Epithelial cell of prostate (primary cell): ENCODE results near the gene UCP2.
A peak's percentile ranks its signal among the peaks of the same experiment; 100 is the strongest.

Source experiments
- DNase-seq: peaks from one replicate; pipeline ENCODE4 v3.0.0-alpha.2; 2011; ENCODE audit warnings: low read depth, low spot score
- H3K27ac ChIP-seq: fragments of 450-650 bp; 2 replicates; pipeline ENCODE4 v1.5.1; 2017; ENCODE audit warnings: mild to moderate bottlenecking

Gene UCP2

DNA sequence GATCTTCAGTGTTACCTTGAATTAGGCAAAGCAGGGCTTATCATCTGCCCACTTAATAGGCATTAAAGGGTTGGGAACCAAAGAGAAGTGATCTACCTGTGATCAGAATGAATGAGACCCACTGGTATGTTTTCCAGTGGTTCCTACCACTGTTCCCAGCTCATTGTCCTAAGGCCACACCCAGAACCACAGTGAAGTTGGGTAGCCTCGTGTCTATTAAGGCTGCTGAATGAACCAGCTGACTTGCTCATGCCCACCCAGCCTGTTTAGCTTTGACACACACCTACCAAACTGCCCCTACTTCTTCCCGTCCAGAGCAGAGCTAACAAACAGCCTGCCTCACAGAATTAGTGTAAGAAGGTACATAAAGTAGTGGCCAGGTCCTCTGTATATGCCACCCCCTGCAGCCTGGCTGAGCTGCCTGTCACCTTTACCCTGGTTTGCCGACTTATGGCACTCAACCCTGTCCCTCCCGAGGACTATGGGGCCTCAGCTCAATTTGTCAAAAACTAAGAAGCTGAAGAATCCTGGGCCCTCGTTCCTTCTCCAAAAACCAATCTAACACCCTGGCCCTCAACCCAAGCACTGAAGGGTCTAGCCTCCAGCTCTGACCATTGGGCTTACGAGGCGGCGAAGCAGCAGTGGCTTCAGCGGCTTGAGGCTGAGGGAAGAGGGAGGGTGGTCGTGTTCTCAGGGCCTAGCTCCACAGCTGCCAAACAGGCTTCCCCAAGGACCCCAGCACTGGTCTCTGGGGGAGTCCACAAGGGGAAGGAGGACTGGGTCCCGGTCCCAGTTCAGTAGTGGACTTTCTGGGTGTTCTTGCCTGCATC lies 9.8 kb downstream of the UCP2 start:
- H3K27ac ChIP-seq = no peak overlapping the region
- DNase-seq = no peak

GRCh38 chr11:73972187-73972586 lies 10.5 kb downstream of the UCP2 start:
- H3K27ac ChIP-seq = no peak overlapping the region
- no peak for DNase-seq

- no peak overlapping the region for H3K27ac ChIP-seq
- no peak for DNase-seq
Observed at GRCh38 chr11:73971175-73971719, 11.4 kb downstream of the UCP2 start.

- H3K27ac ChIP-seq = no peak overlapping the region
Observed at GRCh38 chr11:73969991-73970800, 12.4 kb downstream of the UCP2 start.

GRCh38 chr11:73969091-73969490 lies 13.6 kb downstream of the UCP2 start:
- no peak for DNase-seq
- no peak overlapping the region for H3K27ac ChIP-seq

More at GRCh38 chr11:73969991-73970800, 12.4 kb downstream of the UCP2 start:
- DNase-seq = no peak

DNA sequence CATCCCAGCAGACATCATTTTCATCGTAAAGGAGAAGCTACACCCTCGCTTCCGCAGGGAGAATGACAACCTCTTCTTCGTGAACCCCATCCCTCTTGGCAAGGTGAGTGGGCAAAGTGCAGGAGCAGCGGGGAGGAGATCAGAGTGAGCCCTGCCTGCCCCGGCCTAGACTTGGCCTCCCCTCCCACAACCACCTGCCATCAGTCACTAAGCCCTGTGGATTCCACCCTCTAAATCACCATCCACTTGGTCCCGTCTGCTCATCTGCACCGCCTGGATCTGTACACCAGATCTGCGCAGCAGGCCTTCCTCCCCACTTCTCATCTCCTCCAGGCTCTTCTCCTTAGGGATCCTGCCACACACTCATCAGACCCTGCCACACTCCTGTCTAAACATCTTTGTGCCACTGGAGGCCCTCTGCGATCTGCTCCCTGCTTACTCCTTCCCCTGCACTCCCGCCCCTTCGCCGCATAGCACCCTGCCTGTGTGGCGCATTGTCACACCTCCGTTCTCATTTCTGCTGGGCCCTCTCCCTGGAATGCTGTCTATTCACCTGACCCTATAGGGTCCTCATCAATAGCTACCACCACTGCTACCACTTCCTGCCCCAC lies 14.2 kb downstream of the UCP2 start:
- H3K27ac ChIP-seq = no peak overlapping the region
- DNase-seq = no peak

DNA sequence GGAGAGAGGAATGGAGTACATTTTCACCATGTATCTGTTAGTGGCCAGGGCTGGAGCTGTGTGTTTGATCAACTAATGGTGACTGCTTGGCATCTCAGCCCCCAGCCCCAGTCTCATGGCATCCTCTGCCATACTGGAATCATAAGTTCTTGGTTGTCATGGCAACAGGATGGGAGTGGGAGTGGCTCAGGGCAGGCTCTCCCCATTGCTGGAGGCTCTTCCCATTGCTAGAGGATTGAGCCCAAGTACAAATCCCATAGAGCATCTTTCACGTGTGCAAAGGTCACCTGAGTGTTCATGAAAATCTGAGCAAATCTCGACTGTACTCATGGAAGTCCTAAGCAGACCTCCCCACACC lies 16.9 kb downstream of the UCP2 start:
- H3K27ac ChIP-seq = no peak overlapping the region
- no peak for DNase-seq

GRCh38 chr11:73965076-73965763 lies 17.4 kb downstream of the UCP2 start:
- no peak for DNase-seq
- no peak overlapping the region for H3K27ac ChIP-seq

GRCh38 chr11:73963861-73964260 lies 18.8 kb downstream of the UCP2 start:
- DNase-seq = no peak
- no peak overlapping the region for H3K27ac ChIP-seq

- no peak overlapping the region for H3K27ac ChIP-seq
- no peak for DNase-seq
Observed at GRCh38 chr11:73962101-73962705, 20.4 kb downstream of the UCP2 start.

DNA sequence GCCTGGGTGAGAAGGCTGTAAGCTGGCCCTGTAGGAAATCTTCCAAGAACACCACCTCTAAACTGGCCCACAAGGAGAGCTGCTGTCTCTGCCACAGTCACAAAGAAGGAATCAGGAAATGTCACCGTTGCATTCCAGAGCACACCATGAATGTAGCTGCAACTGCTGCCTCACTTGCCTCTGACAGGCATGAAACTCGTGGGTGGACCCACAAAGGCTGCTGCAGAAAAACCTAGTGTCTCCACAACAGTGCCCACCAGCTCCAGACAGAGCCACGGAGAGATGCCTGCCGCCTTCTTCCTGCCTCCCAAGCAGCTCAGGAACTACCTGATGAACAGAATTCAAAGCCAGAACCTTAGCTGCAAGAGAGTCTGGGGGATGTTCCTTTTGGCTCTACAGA lies 21.3 kb downstream of the UCP2 start:
- DNase-seq = no peak
- peak overlapping the region; percentile 17 for H3K27ac ChIP-seq

DNA sequence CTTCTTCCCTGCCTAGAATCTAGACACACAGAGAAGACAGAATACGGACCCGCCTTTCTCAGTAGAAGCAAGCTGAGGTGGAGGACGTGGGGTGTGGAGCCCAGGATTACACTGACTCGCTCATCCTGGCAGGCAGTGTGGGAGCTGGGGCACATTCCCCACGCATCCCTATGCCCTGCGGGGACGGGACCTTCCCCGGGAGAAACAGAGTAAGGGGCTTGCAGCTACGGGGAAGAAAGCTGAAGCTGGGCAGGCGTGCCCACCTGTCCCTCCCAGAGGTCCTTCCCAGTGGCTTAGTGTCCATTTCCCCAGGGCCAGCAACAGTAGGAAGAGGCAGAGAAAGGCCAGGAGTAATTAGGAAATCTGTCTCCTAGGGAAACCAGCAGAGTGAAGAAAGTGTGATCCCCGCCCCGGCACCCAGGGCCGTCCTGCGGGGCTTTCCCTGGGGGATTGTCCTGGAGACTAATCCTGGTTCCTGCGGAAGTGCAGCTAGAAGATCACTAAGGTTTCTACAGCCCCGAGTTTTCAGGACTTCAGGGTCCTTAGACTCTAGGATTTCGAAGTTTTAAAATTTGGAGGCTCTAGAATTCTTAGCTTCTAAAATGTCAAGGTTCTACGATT lies 24.0 kb downstream of the UCP2 start:
- DNase-seq = no peak
- H3K27ac ChIP-seq = no peak overlapping the region

DNA sequence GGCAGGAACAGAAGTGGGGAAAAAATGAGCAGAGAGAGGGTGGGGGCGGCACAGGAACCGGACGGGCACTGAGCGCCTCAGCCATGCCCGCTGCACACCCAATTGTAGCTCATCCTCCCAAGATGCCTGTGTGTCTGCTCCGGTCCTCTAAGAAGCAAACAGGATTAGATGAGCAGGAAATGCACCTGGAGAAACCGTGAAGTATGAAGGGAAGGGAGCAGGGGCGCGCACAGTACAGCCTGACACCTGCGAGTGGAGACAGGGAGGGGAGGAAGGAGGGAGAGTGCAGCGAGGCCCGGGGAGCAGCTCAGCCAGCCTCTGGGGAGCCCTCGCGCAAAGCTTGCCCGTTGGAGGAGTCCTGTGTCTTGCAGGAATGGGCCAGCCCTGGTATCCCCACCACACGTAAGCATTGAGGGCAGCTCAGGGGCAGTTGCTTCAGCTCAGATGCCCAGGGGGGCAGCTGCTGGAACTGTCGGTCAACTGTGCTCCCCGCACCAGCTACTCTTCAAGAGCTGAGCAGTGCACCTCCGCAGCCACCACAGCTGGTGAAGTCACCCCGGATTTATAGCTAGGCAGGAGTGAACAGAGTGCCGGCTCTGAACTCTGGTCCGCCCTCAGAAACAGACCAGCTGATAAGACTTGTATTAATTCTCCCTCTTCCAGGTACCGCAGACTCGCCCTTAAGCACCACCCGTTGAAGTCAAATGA lies 24.8 kb downstream of the UCP2 start:
- H3K27ac ChIP-seq = no peak overlapping the region
- DNase-seq = no peak

- DNase-seq = no peak
- no peak overlapping the region for H3K27ac ChIP-seq
Observed at GRCh38 chr11:73956876-73957653, 25.6 kb downstream of the UCP2 start.

- no peak for DNase-seq
- H3K27ac ChIP-seq = peak overlapping the region; percentile 79
Observed at GRCh38 chr11:73951797-73952196, 30.8 kb downstream of the UCP2 start.

DNA sequence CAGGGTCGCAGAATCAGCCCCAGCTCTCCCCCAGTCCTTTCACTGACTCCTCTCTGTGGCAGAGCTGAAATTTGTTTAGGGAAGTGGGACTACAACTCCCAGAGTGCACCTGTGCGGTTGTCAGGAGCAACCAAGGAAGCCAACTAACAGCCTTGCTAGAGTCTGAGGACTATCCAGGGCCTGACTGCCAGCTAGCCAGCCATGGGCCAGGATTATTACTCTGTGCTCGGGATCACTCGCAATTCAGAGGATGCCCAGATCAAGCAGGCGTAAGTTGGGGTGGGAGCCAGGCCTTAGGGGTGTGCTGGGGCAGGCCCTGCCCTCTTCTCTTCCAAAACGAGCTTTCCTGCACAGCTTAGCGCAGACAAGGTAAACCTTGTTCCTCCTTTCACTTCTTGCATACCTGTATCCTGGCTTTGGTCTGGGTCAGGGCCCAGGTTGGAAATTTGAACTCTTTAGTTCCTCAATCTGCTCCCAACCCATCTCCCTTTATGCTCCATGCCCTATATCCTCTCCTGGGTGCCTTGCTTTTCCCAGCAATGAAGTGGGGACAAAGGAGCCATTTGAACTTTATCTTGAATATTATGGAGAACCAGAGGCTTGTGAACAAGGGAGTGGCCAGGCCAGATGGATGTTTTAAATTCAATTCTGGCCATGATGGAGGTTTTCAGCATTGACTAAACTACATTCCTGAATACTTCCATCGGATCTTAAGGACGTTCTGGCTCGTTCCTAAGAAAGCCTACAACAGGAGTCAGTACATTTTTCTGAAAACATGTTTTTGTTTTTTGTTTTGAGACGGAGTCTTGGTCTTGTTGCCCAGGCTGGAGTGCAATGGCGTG lies 31.6 kb downstream of the UCP2 start, which contains the start of gene DNAJB13:
DNAJB13 (plus strand) TSS at position 158 of the 842 bp plus-strand sequence; CDS start at position 202, 44 bp downstream.
- H3K27ac ChIP-seq = no peak within 1 kb of the TSS

GRCh38 chr11:73949912-73950311 lies 32.7 kb downstream of the UCP2 start:
- H3K27ac ChIP-seq = no peak overlapping the region
- DNase-seq = no peak

More for the DNA sequence above, 31.6 kb downstream of the UCP2 start, which contains the start of gene DNAJB13:
- peak; percentile 27 for DNase-seq
